DMS153 (cell line): ENCODE measurements around the gene MRPS7.

ENCODE experiments used
- DNase-seq: peaks from one replicate; lab custom pipeline; 2025; lab: John Stamatoyannopoulos, UW

The MRPS7 gene

DNA sequence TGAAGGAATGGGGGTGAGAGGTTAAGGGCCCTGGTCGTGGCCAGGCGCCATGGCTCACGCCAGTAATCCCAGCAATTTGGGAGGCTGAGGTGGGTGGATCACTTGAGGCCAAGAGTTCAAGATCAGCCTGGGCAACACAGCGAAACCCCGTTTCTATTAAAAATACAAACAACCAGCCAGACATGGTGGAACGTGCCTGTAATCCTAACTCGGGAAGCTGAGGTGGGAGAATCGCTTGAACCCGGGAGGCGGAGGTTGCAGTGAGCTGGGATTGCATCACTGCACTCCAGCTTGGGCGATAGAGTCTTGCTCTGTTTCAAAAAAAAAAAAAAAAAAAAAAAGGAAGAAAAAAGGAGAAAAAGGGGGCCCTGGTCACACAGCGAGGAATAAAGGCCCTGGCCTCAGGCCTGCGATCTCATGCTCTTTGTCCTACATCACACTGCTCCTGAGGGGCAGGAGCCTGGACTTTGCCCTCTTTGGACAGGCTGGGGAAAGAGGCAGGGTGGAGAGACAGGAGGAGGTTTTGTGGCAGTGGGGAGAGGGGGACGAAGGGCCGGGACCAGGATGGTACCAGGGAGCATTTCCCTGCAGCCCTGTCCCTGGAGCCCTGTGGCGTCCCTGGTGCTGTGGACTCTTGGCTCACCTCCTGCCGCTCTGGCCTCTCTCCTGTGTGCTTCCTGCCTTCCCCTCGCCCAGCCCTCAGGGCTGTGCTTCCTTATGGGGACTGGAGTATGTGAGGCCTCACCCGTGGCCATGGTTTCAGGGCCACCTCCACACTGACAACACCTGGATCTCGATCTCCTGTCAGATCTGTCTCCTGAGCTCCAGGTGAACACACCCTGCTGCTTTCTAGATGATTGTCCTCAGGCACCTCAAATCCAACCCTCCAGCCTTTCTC, 47.3 kb downstream of the MRPS7 start:
- no peak for DNase-seq

DNA sequence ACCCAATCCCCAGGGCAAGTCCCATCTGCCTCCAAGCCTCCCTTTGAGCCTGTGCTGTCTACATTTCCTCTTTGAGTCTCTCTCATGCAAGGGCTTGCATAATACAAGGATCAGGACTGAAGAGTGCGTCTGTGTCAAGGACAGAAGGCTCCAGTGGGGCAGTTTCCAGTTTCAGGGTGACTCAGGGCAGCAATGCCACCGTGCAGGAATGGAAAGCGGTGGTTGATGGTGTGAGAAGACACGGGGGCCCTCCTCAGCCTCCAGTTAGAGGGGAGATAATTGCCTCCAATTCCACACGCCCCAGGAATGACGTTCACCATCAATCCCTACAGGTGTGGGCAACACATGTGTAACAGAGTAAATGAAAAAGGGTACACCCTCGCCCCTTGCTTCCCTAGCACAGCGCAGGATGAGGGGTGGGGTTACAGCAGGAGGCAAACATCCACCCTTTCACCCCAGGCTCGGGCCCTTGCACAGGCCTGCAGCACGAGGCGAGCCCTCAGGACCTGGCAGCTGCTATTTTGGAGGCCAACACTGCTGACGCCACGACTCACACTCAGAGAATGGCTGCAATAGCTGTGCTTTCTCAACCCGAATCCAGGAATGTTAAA, 52.4 kb downstream of the MRPS7 start:
- DNase-seq, result no peak

DNA sequence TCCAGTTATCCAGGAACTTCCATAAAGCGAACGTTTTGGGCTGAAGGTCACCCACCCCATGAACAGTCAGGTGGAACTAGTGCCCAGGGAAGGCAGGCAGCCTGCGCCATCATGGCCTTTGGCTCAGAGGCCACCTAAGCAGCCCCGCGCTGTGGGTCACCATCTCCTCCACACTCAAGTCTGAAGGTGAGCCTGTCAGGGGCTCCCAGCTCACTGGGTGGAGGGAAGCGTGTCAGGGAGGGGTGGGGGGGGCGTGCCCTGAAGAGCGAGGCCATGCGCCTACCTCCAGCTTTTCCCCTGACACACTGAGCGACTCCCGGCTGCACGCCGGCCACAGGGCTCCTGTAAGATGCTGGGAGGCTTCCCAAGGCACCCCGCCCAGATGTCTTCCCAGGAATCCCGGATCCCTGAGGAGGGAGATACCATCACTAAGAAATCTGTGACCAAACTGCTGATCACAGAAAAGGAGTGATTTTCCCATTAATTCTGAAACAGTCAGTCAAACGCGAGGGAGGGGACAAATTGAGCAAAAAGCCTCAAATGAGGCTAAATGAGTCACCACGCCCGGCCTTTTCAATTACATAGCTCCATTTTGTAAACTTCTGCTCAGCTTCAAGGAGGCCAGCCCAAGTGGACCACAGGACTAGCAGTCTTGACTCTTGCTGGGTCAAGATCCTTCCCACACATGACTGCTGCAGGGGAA, 54.0 kb downstream of the MRPS7 start:
- no peak for DNase-seq
